Transverse colon (tissue), 4 donors: ENCODE results near the gene ZMIZ1. TPM values are rescaled to one million over a fixed set of nuclear protein-coding genes. Genes with fewer than 3 reads are reported as not detected.

Experiments
- DNase-seq: peaks from one replicate; pipeline ENCODE4 v3.0.0-alpha.2; 2019
- H3K27ac ChIP-seq, 4 donors: fragments of 200-600 bp; sonication (generic); 2 replicates each; pipeline ENCODE4 v1.5.1; 2016 to 2018; ENCODE audit warnings: inconsistent platforms in 4 of 4
- H3K27me3 ChIP-seq: fragments of 200-600 bp; sonication (generic); 2 replicates; pipeline ENCODE4 v1.5.1; 2017; ENCODE audit warnings: inconsistent platforms
- H3K36me3 ChIP-seq, 4 donors: fragments of 200-600 bp; sonication (generic); 2 replicates each; pipeline ENCODE4 v1.5.1; 2017 to 2019; ENCODE audit warnings: inconsistent platforms in 4 of 4
- H3K4me1 ChIP-seq, 4 donors: fragments of 200-600 bp; sonication (generic); 2 replicates each; pipeline ENCODE4 v1.5.1; 2017 to 2020; ENCODE audit warnings: inconsistent platforms in 4 of 4
- H3K4me3 ChIP-seq, 4 donors: fragments of 200-600 bp; sonication (generic); 1 replicate in 1 of 4; 2 replicates in 3 of 4; pipeline versions ENCODE4 v1.5.1 to v1.6.1; 2017 to 2019; ENCODE audit warnings: inconsistent platforms in 4 of 4
- H3K9me3 ChIP-seq, 2 donors: fragments of 200-600 bp; sonication (generic); 2 replicates each; pipeline ENCODE4 v1.5.1; 2017 to 2019; ENCODE audit warnings: inconsistent platforms in 2 of 2
- CTCF ChIP-seq, 5 experiments: fragments of 200-600 bp in 3 of 5; fragments of 450-650 bp in 2 of 5; sonication (generic) in 3 of 5; IDR thresholded peaks; 1 replicate in 2 of 5; 2 replicates in 3 of 5; pipeline ENCODE4 v1.5.1; 2016 to 2017; ENCODE audit warnings: antibody characterized with exemption in 5 of 5, inconsistent platforms in 3 of 5, mild to moderate bottlenecking in 2 of 5, moderate library complexity in 1 of 5
- EP300 ChIP-seq: sonication (generic); formaldehyde crosslinking; IDR thresholded peaks from one replicate; pipeline ENCODE4 v1.6.1; 2017; ENCODE audit warnings: antibody characterized with exemption, low read depth
- POLR2A ChIP-seq: fragments of 450-650 bp; IDR thresholded peaks from one replicate; pipeline ENCODE4 v1.6.1; 2016; ENCODE audit warnings: antibody characterized with exemption, mild to moderate bottlenecking, moderate library complexity
- POLR2AphosphoS5 ChIP-seq, 3 donors: sonication (generic); formaldehyde crosslinking; IDR thresholded peaks; one replicate each; pipeline ENCODE4 v1.6.1; 2016; ENCODE audit warnings: antibody characterized with exemption in 3 of 3
- WGBS, 2 donors: methylation state at CpG; one replicate each; pipeline ENCODE4 v1.1.5; 2018; ENCODE audit warnings: low coverage in 1 of 2; 5-methylcytosine and 5-hydroxymethylcytosine counted together
- in situ Hi-C, 4 donors: fragments of 200-750 bp; cut with MboI; loops; one replicate each; pipeline versions ENCODE4 v1.15.0 to v1.15.1; 2017; ENCODE audit warnings: low sequenced_read_pairs in 3 of 4, low pct_ligation_motif_present in 1 of 4, low pct_unique_long_range_greater_than_20kb in 1 of 4
- intact Hi-C: fragments of 100-400 bp; cut with DNase I; formaldehyde crosslinking; loops from one replicate; pipeline ENCODE4 v1.15.1; 2023; ENCODE audit warnings: low total_unique reads
- total RNA-seq, 4 donors: library from RNA; depleted of rRNA; stranded (reverse); fragments of >200 nt; gene quantifications; one replicate each; pipeline ENCODE4 v1.1.0, GENCODE V29; 2016

The ZMIZ1 gene
- total RNA-seq, 4 donors from 2014 or later: 32.0 to 108 (median 63.0) TPM

- Histone ChIP-seq H3K27ac (no peak overlapping the region), H3K9me3 (no peaks in the 10 kb centered on the region), H3K36me3 (no peaks in the 10 kb centered on the region), H3K4me1 (peaks cover 70 to 99% (median 82%) of the 10 kb centered on the region in 4 donors), H3K4me3 (no peak overlapping the region), H3K27me3 (no peaks in the 10 kb centered on the region)
- no peak for DNase-seq
- 91% methylated on average over 5 of the region's 5 CpGs; no CpG with 5 or more reads in 1 of the 2 donors for WGBS, 2 donors
- TF ChIP-seq POLR2A: no peak
- TF ChIP-seq POLR2AphosphoS5 (IDR thresholded peaks at IDR 0.05): no peak
- intact Hi-C loops: no loop called here
- in situ Hi-C loops: no loop called here
Measured at GRCh38 chr10:79098061-79098460, 29.3 kb downstream of the ZMIZ1 start.

- no peak for TF ChIP-seq POLR2A
- no peak for TF ChIP-seq CTCF (IDR thresholded peaks at IDR 0.05)
- TF ChIP-seq EP300: no peak
- TF ChIP-seq POLR2AphosphoS5 (IDR thresholded peaks at IDR 0.05): no peak
- no peaks in the 10 kb centered on the region for H3K27me3 ChIP-seq
- in situ Hi-C loops (no loop called here), intact Hi-C loops (no loop called here)
- H3K4me3 ChIP-seq: no peak overlapping the region
- WGBS, 2 donors: 84% methylated on average over 10 of the region's 10 CpGs; no CpG with 5 or more reads in 1 of the 2 donors
- DNase-seq: no peak
- H3K9me3 ChIP-seq: no peaks in the 10 kb centered on the region
- H3K4me1 ChIP-seq: peaks cover 68 to 99% (median 80%) of the 10 kb centered on the region in 4 donors
- no peaks in the 10 kb centered on the region for H3K36me3 ChIP-seq
- H3K27ac ChIP-seq: peak overlapping the region in 1 of 4 donors; percentile 14
Measured at GRCh38 chr10:79098596-79099015, 29.8 kb downstream of the ZMIZ1 start.

- TF ChIP-seq POLR2A (no peak), POLR2AphosphoS5 (IDR thresholded peaks at IDR 0.05) (no peak), EP300 (no peak), CTCF (IDR thresholded peaks at IDR 0.05) (no peak)
- Histone ChIP-seq H3K4me1 (peaks cover 61 to 99% (median 79%) of the 10 kb centered on the region in 4 donors), H3K4me3 (no peak overlapping the region), H3K9me3 (no peaks in the 10 kb centered on the region), H3K27ac (peak overlapping the region in 2 of 4 donors; percentile 70 to 88), H3K27me3 (no peaks in the 10 kb centered on the region), H3K36me3 (no peaks in the 10 kb centered on the region)
- in situ Hi-C loops (no loop called here), intact Hi-C loops (no loop called here)
- 95% methylated on average over 2 of the region's 2 CpGs; no CpG with 5 or more reads in 1 of the 2 donors for WGBS, 2 donors
- DNase-seq: no peak
Measured at GRCh38 chr10:79099898-79100448, 31.2 kb downstream of the ZMIZ1 start.

- in situ Hi-C loops: no loop called here
- DNase-seq: no peak
- intact Hi-C loops: no loop called here
- Histone ChIP-seq H3K4me3 (no peak overlapping the region), H3K36me3 (no peaks in the 10 kb centered on the region), H3K4me1 (peaks cover 53 to 98% (median 76%) of the 10 kb centered on the region in 4 donors), H3K9me3 (no peaks in the 10 kb centered on the region), H3K27ac (peak overlapping the region; percentile 67 to 88 (median 72)), H3K27me3 (no peaks in the 10 kb centered on the region)
- 39% methylated on average over 5 of the region's 5 CpGs; no CpG with 5 or more reads in 1 of the 2 donors for WGBS, 2 donors
- no peak for TF ChIP-seq EP300
- TF ChIP-seq POLR2AphosphoS5 (IDR thresholded peaks at IDR 0.05): no peak
- TF ChIP-seq CTCF (IDR thresholded peaks at IDR 0.05): no peak
- no peak for TF ChIP-seq POLR2A
Measured at GRCh38 chr10:79100771-79101170, 32.0 kb downstream of the ZMIZ1 start.
